ENCODE measurements around the gene SYNM.

The SYNM gene

GRCh38 chr15:99163271-99164062, 58.6 kb downstream of the SYNM start:
- peak; percentile 48 for ATAC-seq (ENCODE audit: low read depth)
- DNase-seq (ENCODE audit: low spot score in 2 of 2): no peak
- Mint-ChIP-seq H3K9me3 (no peaks in the 10 kb centered on the region), H3K27ac (no peak overlapping the region), H3K36me3 (no peaks in the 10 kb centered on the region), H3K27me3 (no peaks in the 10 kb centered on the region), H3K4me3 (no peak overlapping the region), H3K4me1 (peaks cover 9% of the 10 kb centered on the region)

- DNase-seq (ENCODE audit: low spot score in 2 of 2) (no peak), ATAC-seq (ENCODE audit: low read depth) (no peak)
- Mint-ChIP-seq H3K4me1 (peaks cover 12% of the 10 kb centered on the region), H3K9me3 (no peaks in the 10 kb centered on the region), H3K36me3 (no peaks in the 10 kb centered on the region), H3K27me3 (no peaks in the 10 kb centered on the region), H3K27ac (no peak overlapping the region), H3K4me3 (no peak overlapping the region)
These were observed 59.2 kb downstream of the SYNM start for GRCh38 chr15:99164119-99164518.

- no peak overlapping the region for H3K4me3 Mint-ChIP-seq
- peaks cover 14% of the 10 kb centered on the region for H3K4me1 Mint-ChIP-seq
- H3K27me3 Mint-ChIP-seq: no peaks in the 10 kb centered on the region
- DNase-seq (ENCODE audit: low spot score in 2 of 2) (no peak), ATAC-seq (ENCODE audit: low read depth) (no peak)
- H3K27ac Mint-ChIP-seq: no peak overlapping the region
- no peaks in the 10 kb centered on the region for H3K36me3 Mint-ChIP-seq
- no peaks in the 10 kb centered on the region for H3K9me3 Mint-ChIP-seq
These were observed 60.3 kb downstream of the SYNM start for GRCh38 chr15:99165020-99165790.

- Mint-ChIP-seq H3K27me3 (no peaks in the 10 kb centered on the region), H3K36me3 (no peaks in the 10 kb centered on the region), H3K27ac (no peak overlapping the region), H3K4me3 (no peak overlapping the region), H3K9me3 (no peaks in the 10 kb centered on the region), H3K4me1 (peaks cover 14% of the 10 kb centered on the region)
- DNase-seq (ENCODE audit: low spot score in 2 of 2) (no peak), ATAC-seq (ENCODE audit: low read depth) (no peak)
These were observed 61.2 kb downstream of the SYNM start for GRCh38 chr15:99165956-99166689.

GRCh38 chr15:99167201-99167600, 62.3 kb downstream of the SYNM start:
- Mint-ChIP-seq H3K27ac (no peak overlapping the region), H3K27me3 (no peaks in the 10 kb centered on the region), H3K36me3 (no peaks in the 10 kb centered on the region), H3K9me3 (no peaks in the 10 kb centered on the region), H3K4me3 (no peak overlapping the region), H3K4me1 (peaks cover 14% of the 10 kb centered on the region)
- ATAC-seq (ENCODE audit: low read depth): no peak
- no peak for DNase-seq (ENCODE audit: low spot score in 2 of 2)

GRCh38 chr15:99167640-99168039, 62.8 kb downstream of the SYNM start:
- no peak for DNase-seq (ENCODE audit: low spot score in 2 of 2)
- no peak overlapping the region for H3K27ac Mint-ChIP-seq
- no peak overlapping the region for H3K4me3 Mint-ChIP-seq
- no peaks in the 10 kb centered on the region for H3K36me3 Mint-ChIP-seq
- H3K4me1 Mint-ChIP-seq: peaks cover 14% of the 10 kb centered on the region
- H3K27me3 Mint-ChIP-seq: no peaks in the 10 kb centered on the region
- peak; percentile 65 for ATAC-seq (ENCODE audit: low read depth)
- no peaks in the 10 kb centered on the region for H3K9me3 Mint-ChIP-seq

GRCh38 chr15:99168601-99169580, 64.0 kb downstream of the SYNM start:
- peak; percentile 56 for ATAC-seq (ENCODE audit: low read depth)
- no peak for DNase-seq (ENCODE audit: low spot score in 2 of 2)
- no peaks in the 10 kb centered on the region for H3K27me3 Mint-ChIP-seq
- H3K9me3 Mint-ChIP-seq: no peaks in the 10 kb centered on the region
- H3K4me1 Mint-ChIP-seq: peaks cover 14% of the 10 kb centered on the region
- H3K27ac Mint-ChIP-seq: no peak overlapping the region
- no peaks in the 10 kb centered on the region for H3K36me3 Mint-ChIP-seq
- H3K4me3 Mint-ChIP-seq: no peak overlapping the region

- no peaks in the 10 kb centered on the region for H3K36me3 Mint-ChIP-seq
- no peak overlapping the region for H3K27ac Mint-ChIP-seq
- H3K9me3 Mint-ChIP-seq: no peaks in the 10 kb centered on the region
- H3K27me3 Mint-ChIP-seq: no peaks in the 10 kb centered on the region
- no peak overlapping the region for H3K4me3 Mint-ChIP-seq
- H3K4me1 Mint-ChIP-seq: peaks cover 14% of the 10 kb centered on the region
- no peak for ATAC-seq (ENCODE audit: low read depth)
- no peak for DNase-seq (ENCODE audit: low spot score in 2 of 2)
These were observed 65.0 kb downstream of the SYNM start for GRCh38 chr15:99169769-99170311.

GRCh38 chr15:99170476-99171065, 65.7 kb downstream of the SYNM start:
- H3K4me1 Mint-ChIP-seq: peaks cover 14% of the 10 kb centered on the region
- DNase-seq (ENCODE audit: low spot score in 2 of 2): no peak
- H3K36me3 Mint-ChIP-seq: no peaks in the 10 kb centered on the region
- H3K27me3 Mint-ChIP-seq: no peaks in the 10 kb centered on the region
- H3K4me3 Mint-ChIP-seq: no peak overlapping the region
- H3K27ac Mint-ChIP-seq: no peak overlapping the region
- H3K9me3 Mint-ChIP-seq: no peaks in the 10 kb centered on the region
- no peak for ATAC-seq (ENCODE audit: low read depth)

GRCh38 chr15:99172171-99172570, 67.3 kb downstream of the SYNM start:
- no peaks in the 10 kb centered on the region for H3K36me3 Mint-ChIP-seq
- H3K4me3 Mint-ChIP-seq: no peak overlapping the region
- no peak for ATAC-seq (ENCODE audit: low read depth)
- DNase-seq (ENCODE audit: low spot score in 2 of 2): no peak
- peaks cover 14% of the 10 kb centered on the region for H3K4me1 Mint-ChIP-seq
- H3K27ac Mint-ChIP-seq: no peak overlapping the region
- no peaks in the 10 kb centered on the region for H3K27me3 Mint-ChIP-seq
- no peaks in the 10 kb centered on the region for H3K9me3 Mint-ChIP-seq

GRCh38 chr15:99172989-99173388, 68.1 kb downstream of the SYNM start:
- H3K4me3 Mint-ChIP-seq: no peak overlapping the region
- no peaks in the 10 kb centered on the region for H3K27me3 Mint-ChIP-seq
- H3K27ac Mint-ChIP-seq: no peak overlapping the region
- H3K4me1 Mint-ChIP-seq: peaks cover 9% of the 10 kb centered on the region
- ATAC-seq (ENCODE audit: low read depth) (no peak), DNase-seq (ENCODE audit: low spot score in 2 of 2) (no peak)
- H3K36me3 Mint-ChIP-seq: no peaks in the 10 kb centered on the region
- no peaks in the 10 kb centered on the region for H3K9me3 Mint-ChIP-seq

GRCh38 chr15:99174567-99175395, 69.9 kb downstream of the SYNM start:
- Mint-ChIP-seq H3K27me3 (no peaks in the 10 kb centered on the region), H3K27ac (no peak overlapping the region), H3K4me3 (no peak overlapping the region), H3K4me1 (no peaks in the 10 kb centered on the region), H3K36me3 (no peaks in the 10 kb centered on the region), H3K9me3 (no peaks in the 10 kb centered on the region)
- DNase-seq (ENCODE audit: low spot score in 2 of 2) (no peak), ATAC-seq (ENCODE audit: low read depth) (no peak)

Measured in memory B cell (primary cell).